ENCODE data around the gene KCNJ2.

DNA sequence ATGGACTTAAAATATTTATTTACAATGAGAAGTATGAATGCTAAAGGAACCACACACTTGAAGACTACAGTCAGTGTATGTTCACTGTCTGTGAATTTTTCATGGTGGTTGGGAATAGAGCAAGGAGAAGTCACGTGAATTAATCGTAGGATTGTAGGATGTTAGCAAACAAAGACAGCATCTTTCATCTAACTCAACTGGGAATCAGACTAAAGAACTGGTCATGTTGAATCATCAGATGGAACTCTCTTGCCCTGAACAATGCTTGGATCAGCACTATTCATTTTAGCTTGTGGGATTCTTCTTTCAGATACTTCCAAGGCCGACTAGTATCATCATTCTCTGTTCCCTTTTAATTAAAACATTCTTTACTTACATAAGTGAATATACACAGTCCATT is 18.1 kb downstream of the KCNJ2 start:
- TF ChIP-seq, protein P1, sequence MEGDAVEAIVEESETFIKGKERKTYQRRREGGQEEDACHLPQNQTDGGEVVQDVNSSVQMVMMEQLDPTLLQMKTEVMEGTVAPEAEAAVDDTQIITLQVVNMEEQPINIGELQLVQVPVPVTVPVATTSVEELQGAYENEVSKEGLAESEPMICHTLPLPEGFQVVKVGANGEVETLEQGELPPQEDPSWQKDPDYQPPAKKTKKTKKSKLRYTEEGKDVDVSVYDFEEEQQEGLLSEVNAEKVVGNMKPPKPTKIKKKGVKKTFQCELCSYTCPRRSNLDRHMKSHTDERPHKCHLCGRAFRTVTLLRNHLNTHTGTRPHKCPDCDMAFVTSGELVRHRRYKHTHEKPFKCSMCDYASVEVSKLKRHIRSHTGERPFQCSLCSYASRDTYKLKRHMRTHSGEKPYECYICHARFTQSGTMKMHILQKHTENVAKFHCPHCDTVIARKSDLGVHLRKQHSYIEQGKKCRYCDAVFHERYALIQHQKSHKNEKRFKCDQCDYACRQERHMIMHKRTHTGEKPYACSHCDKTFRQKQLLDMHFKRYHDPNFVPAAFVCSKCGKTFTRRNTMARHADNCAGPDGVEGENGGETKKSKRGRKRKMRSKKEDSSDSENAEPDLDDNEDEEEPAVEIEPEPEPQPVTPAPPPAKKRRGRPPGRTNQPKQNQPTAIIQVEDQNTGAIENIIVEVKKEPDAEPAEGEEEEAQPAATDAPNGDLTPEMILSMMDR (IDR thresholded peaks at IDR 0.05) = no peak
- no peak for TF ChIP-seq POLR2A (IDR thresholded peaks at IDR 0.05)
